NAMALWA (cell line): ENCODE results near the gene ZNF574.

ENCODE experiments used
- DNase-seq: peaks from one replicate; pipeline ENCODE4 v3.0.0-alpha.2; 2015; ENCODE audit warnings: low spot score

ZNF574 gene

DNA sequence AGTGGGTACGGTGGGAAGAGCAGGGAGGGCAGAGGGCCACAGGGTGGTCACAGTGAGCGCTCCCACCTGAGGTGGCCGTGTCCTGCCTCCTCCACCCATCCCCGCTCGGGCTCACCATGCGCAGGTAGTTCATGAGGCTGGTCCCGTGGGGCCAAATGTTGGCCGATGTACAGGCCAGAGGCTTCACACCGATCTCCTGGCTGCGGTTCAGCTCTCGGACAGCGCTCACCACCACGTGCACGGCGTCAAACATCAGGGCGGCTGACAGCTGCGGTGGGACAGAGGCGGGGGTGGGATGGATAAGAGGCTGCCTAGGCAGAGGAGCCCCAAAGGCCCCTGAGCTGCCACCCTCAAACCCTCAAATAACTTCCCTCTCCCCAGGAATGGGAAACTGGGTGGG, 21.8 kb upstream of the ZNF574 start:
- DNase-seq = no peak

DNA sequence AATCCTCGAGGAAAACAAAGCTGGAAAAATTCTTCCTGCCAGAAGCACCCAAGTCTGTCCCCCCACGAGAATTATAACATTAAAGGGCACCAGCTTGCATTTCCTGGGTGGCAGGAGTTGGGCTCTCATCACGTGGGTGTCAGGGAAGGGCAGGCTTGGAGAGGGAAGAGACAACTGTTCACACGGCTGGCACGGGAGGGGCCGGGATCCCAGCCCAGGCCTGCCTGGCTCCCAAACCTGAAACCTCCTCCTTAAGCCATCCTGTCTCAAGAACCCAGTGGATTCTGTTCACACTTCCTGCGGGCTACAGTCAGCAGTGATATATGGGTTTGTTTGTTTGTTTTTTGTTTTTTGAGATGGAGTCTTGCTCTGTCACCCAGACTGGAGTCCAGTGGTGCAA, 18.1 kb upstream of the ZNF574 start:
- no peak for DNase-seq

DNA sequence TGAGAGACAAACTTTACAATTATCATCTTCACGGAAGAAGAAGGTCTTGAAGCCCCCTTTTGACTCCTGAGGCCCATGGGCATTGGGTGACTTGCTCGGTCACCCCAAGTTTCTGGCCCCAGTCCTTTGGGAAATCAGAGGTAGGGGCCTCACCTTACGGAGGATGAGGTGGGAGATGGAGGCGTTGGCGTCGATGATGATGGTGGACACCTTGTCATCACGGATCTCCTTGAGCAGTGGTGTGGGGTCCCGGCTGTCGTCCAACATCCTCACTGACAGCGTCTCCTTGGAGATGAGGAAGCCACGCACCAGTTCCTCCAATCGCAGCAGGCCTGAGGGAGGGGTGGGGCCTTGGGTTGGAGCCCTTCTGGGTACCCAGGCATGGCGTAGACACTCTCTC, 16.8 kb upstream of the ZNF574 start:
- DNase-seq = no peak

DNA sequence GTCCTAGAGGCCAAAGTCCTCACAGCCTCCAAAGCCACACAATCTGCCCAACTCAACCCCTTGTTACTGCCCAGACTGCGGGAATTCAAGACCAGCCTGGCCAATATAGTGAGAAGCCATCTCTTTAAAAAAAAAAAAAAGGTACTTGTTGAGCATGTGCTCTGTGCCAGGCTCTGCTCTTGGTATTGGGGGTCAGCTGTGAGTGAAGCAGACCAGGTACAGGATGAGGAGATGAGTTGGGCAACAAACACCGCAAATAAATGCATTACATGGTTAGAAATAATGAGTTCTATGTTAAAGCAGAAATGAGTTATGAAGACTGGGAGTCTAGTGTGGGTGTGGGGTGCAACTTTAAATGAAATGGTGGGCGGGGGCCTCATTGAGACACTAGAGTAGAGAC, 15.8 kb upstream of the ZNF574 start:
- DNase-seq = no peak

DNA sequence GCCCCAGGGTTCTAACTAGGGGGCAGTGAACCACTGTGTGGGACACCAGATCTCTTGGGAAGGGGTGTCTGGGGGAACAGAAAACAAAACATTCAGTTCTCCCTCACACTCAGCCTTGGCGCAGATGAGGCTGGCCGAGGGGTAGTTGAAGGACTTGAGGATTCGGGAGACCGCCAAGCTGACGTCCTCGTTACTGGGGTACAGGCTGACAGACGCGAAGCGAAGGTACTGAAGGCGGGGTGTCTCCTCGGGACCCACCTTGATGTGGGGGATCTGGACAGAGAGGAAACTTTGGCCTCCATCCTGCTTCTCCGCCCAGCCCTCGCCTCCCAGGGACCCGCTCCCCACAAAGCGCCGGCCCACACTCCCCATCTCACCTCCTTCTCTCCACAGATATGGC, 13.6 kb upstream of the ZNF574 start:
- DNase-seq = no peak

DNA sequence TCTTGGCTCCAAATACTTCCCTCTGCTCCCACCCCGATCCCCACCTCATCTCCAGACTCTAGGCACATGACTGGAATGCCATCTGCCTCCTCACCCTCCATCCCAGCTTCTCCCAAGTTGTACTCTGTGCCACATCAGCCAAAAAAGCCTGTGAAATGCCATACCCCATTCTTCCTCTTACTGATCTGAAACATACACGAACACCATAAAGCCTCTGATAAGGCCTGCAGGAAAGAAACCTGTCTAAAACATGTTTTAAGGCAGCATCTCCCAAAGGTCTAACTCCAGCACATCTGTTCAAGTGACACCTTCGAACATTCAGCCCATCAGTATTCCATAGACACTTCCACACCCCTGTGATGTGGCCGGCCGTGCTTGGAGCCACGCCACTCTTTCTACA, 11.5 kb upstream of the ZNF574 start:
- no peak for DNase-seq

DNA sequence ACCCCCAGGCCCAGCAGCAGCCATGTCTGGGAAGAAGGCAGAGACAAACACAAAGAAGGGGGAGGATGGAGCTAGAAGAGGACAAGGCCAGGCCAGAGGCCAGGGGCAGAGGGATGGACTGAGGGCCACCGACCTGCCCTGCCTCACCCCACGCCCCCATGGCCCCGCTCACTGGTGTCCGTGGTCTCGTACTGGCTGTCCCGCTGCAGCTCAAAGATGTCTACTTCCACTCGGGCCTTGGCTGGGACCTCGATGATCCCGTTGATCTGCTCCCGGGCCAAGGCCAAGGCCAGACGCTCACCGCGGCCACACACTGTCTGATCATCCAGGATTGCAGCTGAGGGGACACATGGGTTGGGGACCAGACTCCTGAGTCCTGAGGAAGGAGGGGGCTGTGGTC, 10.9 kb upstream of the ZNF574 start:
- no peak for DNase-seq

DNA sequence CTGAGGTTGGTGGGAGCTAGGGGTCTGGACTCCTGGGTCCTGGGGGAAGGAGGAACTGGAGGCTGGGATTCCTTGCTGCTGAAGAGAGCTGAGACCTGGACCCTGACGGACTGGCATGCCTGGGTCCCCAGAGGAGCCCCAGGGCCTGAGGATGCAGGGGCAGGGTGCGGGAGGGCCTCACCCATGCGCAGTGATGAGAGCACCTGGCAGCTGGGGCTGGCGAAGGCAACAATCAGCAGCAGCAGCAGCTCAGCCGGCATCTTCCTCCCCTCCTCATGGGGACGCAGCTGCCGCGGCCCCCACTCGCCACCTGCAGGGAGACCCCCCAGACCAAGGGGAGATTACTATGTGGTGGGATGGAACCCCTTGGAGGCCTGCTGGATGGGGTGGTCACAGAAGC, 10.5 kb upstream of the ZNF574 start:
- DNase-seq = no peak

DNA sequence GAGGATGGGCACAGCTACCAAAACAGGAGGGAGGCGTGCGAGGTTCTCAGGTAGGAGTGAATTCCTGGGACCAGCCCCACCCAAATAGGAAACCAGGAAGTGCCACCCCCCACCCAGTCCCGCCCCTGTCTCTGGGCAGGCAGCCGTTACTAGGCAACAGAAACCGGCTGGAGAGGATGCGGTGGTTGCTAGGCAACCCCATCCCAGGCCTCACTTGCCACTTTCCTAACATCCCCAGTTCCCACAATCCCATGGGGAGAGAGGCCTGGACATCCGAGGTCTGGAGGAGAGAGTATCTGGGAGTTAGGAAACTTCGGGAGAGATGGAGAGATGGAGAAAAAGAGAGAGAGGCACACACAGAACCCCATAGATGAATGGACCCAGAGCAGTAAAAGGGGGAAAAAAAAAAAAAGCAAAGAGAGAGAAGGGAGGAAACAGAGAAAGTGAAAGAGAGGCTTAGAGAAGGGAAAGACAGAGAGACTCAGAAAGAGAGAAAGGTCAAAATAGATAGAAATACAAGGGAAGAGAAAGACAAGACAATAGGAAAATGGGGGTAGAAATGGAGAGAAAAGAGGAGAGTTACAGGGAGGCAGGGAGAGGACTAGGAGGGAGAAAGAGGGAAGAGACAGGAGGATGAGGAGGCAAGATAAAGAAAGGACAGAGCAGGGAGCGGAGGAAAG, 9.8 kb upstream of the ZNF574 start:
- DNase-seq = peak; percentile 44

DNA sequence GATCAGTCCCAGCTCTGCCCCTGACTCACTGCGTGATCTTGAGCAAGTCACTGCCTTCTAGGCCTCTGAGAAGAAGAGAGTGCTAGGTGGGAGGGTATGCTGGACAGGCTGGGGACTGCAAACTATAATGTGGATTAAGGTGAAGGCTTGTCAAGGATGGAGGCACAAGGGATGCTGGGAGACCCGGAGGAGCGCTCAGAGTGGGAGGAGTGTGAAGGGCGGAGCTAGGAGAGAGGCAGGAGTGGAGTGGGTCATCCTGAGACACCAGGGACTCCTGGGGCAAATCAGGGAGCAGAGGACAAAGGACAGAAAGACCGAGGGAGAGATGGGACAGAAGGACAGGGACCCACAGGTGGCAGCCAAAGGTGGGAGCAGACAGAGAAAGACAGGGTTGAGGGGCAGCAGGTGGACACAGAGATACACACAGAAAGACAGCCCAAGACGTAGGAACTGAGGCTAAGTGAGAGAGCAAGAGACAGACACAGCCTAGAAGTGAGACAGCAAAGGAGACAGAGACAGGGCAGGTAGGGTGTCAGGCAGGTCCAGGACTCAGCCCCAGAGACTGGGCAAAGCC, 8.6 kb upstream of the ZNF574 start:
- no peak for DNase-seq

DNA sequence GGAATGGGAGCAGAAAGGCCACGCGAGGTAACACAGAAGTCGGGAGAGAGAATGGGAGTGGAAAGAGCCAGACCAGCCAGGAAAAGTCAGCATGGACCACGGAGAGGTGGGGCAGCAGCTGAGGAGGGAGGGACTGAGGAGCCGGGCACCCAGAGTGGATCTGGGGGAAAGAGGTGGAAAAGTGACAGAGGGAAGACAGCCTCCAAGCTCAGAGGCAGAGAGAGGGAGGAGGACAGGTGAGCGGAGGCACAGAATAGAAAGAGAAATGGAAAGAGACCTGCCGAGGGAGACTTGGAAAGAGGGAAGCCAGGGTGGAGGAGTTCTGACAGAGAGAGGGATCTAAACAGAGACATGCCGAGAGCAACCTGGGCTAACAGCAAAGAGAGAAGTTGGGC, 7.6 kb upstream of the ZNF574 start:
- no peak for DNase-seq

DNA sequence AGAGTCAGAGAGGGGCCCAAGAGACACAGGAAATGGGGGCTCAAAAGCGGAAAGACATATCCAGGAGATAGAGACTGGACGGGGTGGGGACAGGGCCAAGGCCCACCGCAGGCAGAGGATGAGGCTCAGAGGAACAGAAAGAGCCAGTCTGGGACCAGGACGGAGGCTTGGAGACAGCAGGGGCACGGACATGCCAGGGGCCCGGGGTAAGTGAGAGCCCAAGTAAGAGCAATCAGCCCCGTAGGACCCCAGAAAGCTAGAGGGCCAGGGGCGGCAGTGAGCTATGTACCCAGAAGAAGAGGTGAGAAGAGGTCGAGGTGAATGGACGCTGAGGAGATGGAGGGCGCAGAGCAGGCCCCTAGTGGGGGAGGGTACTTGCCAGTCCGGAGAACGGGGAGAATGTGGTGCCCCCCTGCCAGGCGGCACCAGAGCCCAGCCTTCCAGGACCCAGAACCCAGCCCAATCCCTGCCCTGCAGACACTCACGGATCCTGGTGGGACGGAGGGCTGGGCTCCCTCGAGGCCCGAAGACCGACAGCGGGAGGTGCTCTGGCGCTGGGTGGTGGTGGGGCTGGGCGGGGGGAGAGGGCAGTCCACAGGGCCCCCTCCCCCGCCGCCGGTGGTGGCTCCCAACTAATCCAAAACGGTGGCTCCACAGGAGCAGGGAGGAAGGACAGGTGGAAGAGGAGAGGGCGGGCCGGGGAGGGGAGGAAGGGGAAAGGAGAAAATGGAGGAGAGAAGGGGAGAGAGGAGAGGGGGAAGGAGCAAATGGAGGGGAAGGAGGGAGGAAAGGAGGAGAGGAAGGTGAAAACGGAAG, 7.0 kb upstream of the ZNF574 start:
- DNase-seq = no peak

DNA sequence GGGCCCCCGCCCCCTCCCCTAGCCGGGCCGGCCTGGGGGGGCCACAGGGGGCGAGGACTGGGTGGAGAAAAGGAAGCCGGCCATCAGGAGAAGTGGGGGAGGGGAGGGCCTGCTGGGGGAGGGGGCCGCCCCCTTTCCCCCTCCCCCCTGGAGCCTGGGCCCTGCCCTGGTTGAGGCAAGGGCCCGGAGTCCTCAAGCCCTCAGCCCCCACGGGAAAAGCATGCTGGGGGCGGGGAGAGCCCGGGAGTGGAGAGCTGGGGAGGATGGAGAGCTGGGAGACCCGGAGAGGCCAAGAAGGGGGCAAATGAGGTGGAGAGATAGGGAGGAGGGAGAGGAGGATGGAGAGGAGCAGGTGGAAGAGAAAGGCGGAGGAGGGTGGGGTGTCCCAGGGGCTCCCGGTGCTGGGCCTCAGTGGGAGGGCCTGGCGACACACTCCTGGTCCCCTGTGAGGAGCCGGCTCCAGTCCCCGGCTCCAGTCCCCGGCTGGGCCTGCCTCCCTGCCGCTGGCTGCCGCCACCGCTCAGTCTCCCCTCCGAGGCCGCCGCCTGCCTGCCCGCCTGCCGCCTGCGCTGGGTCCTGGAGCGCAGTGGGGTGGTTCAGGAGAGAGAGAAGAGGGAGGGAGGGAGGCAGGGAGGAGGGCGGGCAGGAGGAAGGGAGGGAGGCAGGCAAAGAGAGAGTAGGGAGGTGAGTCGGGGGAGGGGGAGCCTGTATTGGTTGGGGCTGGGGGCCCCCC, 6.2 kb upstream of the ZNF574 start, which contains the start of gene GRIK5:
TSS of gene GRIK5 (minus strand) at position 588 of the 733 bp plus-strand sequence. CDS start 4,436 bp downstream, outside the sequence.
- DNase-seq = no peak

DNA sequence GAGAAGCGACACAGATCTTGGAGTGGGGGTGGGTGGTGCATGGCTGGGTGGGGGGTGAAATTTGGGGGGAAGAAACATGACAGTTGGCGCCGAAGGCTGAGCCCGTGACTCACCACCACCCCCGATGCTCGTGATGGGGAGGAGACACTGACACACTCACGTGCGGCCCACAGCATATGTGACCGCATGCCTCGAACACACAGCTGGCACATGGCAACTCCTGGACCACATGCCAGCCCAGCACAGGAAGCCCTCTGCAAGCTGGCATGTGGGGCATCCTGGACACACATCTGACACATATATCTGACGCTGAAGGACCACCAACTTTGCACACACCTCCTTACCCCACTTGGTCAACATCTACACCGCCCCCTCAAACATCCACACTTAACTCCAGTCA, 4.7 kb upstream of the ZNF574 start:
- DNase-seq = no peak

DNA sequence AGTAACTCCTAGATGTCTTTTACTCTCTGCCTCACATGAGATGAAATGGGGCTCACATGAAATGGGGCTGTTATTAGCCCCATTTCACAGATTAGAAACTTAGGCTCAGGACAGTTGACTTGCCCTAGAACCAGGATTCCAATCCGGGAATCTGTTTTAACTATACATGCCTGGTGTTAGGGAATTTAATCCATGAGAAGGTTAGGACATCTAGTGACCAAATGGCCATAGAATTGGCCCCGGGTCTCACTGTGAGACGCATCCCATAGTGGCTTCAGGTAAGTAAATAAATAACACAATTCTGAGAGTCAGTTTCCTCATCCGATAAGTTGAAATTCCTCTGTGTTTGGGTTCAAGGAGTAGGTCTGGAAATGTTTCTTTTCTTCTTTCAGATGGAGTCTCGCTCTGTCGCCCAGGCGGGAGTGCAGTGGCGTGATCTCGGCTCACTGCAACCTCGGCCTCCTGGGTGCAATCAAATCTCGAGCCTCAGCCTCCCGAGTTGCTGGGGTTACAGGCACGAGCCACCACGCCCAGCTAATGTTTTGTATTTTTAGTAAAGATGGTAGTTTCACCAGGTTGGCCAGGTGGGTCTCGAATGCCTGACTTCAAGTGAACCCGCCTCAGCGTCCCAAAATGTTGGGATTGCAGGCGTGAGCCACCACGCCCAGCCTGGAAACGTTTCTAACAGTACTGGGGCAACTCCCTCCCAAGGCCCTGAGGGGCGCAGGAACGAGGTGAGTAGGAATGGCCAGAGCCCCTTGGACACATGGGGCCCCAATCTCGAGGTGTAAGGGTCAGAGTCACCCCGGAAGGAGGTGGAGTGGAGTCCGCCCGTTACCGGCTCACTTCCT, 1.2 kb upstream of the ZNF574 start:
- no peak for DNase-seq

DNA sequence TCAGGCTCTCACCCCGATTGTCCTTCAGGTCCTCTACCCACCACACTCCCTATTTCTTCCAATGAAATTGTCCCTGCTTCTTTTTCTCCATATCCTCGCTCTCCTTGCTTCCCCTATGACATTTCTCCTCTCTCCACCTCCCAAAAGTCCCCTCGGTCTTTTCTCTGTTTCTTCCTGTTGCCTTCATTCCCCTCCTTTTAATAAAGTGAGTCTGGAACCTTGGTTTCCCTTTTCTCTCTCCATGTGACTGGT, 676 bp upstream of the ZNF574 start:
- DNase-seq = no peak

DNA sequence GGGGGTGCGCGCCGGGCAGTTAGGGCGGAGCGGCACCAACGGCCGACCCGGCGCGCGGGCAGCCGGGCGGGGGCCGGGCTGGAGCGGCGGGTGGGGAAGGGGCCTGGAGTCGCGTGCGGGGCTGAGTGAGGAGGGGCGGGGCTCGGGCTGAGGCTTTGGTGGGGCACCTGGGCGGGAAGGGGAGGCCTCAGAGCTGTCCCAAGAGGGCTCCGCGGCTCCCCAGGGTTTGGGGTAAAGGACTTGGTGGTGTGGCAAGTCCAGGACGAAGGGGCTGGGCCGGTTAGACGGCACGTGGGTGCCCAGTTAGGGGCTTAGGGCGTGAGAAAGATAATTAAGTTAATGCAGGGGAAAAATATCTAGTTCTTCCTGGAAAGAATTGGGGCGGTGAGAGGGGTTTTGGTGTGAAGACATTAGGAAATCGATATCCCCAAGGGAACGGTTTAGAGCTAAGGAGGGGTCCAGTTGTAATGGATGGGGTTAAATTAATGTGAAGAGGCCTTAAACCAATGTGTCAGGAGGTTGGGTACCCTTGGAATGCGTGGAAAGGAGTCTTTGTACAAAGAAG, 496 bp downstream of the ZNF574 start:
- peak; percentile 66 for DNase-seq

DNA sequence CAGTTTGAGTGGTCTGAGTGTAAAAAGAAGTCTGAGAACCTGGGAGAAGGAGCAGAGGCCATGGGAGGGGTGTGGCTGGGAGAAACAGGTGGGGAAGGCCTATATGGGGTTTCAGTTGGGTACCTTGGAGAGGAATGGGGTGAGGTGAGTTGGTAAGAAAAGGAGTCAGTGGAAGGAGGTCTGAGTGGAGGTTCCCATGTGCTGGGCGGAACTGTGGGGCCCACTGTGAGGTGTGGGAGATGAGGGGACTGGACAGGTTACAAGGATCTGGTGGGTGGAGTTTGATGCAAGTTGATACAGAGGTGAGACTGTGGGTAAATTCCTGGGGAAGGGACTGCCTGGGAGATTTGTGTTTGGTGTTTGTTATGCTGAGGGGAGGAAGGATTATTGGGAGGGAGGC, 2.1 kb downstream of the ZNF574 start:
- no peak for DNase-seq

DNA sequence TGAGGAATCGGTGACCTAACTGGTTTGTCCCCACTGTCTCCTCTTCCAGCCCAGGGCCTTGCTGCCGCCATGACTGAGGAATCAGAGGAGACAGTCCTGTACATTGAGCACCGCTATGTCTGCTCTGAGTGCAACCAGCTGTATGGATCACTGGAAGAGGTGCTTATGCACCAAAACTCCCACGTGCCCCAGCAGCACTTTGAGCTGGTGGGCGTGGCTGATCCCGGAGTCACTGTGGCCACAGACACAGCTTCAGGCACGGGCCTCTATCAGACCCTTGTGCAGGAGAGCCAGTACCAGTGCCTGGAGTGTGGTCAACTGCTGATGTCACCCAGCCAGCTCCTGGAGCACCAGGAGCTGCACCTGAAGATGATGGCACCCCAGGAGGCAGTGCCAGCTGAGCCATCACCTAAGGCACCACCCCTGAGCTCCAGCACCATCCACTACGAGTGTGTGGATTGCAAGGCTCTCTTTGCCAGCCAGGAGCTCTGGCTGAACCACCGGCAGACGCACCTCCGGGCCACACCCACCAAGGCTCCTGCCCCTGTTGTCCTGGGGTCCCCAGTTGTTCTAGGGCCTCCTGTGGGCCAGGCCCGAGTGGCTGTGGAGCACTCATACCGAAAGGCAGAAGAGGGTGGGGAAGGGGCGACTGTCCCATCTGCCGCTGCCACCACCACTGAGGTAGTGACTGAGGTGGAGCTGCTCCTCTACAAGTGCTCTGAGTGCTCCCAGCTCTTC, 2.7 kb downstream of the ZNF574 start:
- DNase-seq = no peak

DNA sequence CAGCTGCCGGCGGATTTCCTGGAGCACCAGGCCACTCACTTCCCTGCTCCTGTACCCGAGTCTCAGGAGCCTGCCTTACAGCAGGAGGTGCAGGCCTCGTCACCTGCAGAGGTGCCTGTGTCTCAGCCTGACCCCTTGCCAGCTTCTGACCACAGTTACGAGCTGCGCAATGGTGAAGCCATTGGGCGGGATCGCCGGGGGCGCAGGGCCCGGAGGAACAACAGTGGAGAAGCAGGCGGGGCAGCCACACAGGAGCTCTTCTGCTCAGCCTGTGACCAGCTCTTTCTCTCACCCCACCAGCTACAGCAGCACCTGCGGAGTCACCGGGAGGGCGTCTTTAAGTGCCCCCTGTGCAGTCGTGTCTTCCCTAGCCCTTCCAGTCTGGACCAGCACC, 3.3 kb downstream of the ZNF574 start:
- no peak for DNase-seq
